HepG2 (cell line): ENCODE results near the gene BRD3. TPM values are rescaled to one million over a fixed set of nuclear protein-coding genes. Genes with fewer than 3 reads are reported as not detected.
A peak's percentile ranks its signal among the peaks of the same experiment; 100 is the strongest.

Experiments
- ARNT2 ChIP-seq: sonication (generic); formaldehyde crosslinking; IDR thresholded peaks from 2 replicates; pipeline ENCODE4 v1.8.0; 2022; ENCODE audit warnings: mild to moderate bottlenecking, low read depth, missing genetic modification reagents, moderate library complexity
- CC2D1A ChIP-seq: sonication (generic); formaldehyde crosslinking; IDR thresholded peaks from 2 replicates; pipeline ENCODE4 v1.8.1; 2023; ENCODE audit warnings: mild to moderate bottlenecking, missing genetic modification reagents
- DMTF1 ChIP-seq: sonication (generic); formaldehyde crosslinking; IDR thresholded peaks from 2 replicates; pipeline ENCODE4 v1.4.0; 2020; ENCODE audit warnings: mild to moderate bottlenecking, missing genetic modification reagents
- FLYWCH1 ChIP-seq: sonication (generic); formaldehyde crosslinking; IDR thresholded peaks from 2 replicates; pipeline ENCODE4 v1.8.1; 2023; ENCODE audit warnings: mild to moderate bottlenecking, missing genetic modification reagents
- GABPB1 ChIP-seq: IDR thresholded peaks from 2 replicates; pipeline ENCODE4 v1.6.1; 2016; ENCODE audit warnings: mild to moderate bottlenecking, missing genetic modification reagents, moderate library complexity, missing compliant biosample characterization
- NFKBIZ ChIP-seq: IDR thresholded peaks from 2 replicates; pipeline ENCODE4 v1.6.1; 2018; ENCODE audit warnings: missing genetic modification reagents, missing compliant biosample characterization
- NFYB ChIP-seq: sonication (generic); formaldehyde crosslinking; IDR thresholded peaks from 2 replicates; pipeline ENCODE4 v1.4.0; 2020; ENCODE audit warnings: missing genetic modification reagents
- NPAS2 ChIP-seq: sonication (generic); formaldehyde crosslinking; IDR thresholded peaks from 2 replicates; pipeline ENCODE4 v1.8.0; 2022; ENCODE audit warnings: mild to moderate bottlenecking, missing genetic modification reagents, borderline replicate concordance
- NR2F6 ChIP-seq, 2 experiments: IDR thresholded peaks; 2 replicates each; pipeline ENCODE4 v1.6.1; 2016; ENCODE audit warnings: antibody characterized with exemption in 1 of 2, mild to moderate bottlenecking in 1 of 2
- RAD51 ChIP-seq: fragments of 450-650 bp; IDR thresholded peaks from 2 replicates; pipeline ENCODE4 v1.6.1; 2016; ENCODE audit warnings: borderline replicate concordance
- YEATS2 ChIP-seq: sonication (generic); formaldehyde crosslinking; IDR thresholded peaks from 2 replicates; pipeline ENCODE4 v1.4.0; 2020; ENCODE audit warnings: missing genetic modification reagents, borderline replicate concordance
- ZFY ChIP-seq: sonication (generic); formaldehyde crosslinking; IDR thresholded peaks from 2 replicates; pipeline ENCODE4 v1.4.0; 2020; ENCODE audit warnings: missing genetic modification reagents
- ZNF335 ChIP-seq: sonication (generic); formaldehyde crosslinking; IDR thresholded peaks from 2 replicates; pipeline ENCODE4 v1.4.0; 2020; ENCODE audit warnings: missing genetic modification reagents
- ZNF33A ChIP-seq: sonication (generic); formaldehyde crosslinking; IDR thresholded peaks from 2 replicates; pipeline ENCODE4 v1.5.1; 2020; ENCODE audit warnings: missing genetic modification reagents, mild to moderate bottlenecking, moderate library complexity, borderline replicate concordance
- ZNF704 ChIP-seq: sonication (generic); formaldehyde crosslinking; IDR thresholded peaks from 2 replicates; pipeline ENCODE4 v1.8.1; 2023; ENCODE audit warnings: mild to moderate bottlenecking, inconsistent platforms, moderate library complexity, missing genetic modification reagents, borderline replicate concordance
- ZNF879 ChIP-seq: sonication (generic); formaldehyde crosslinking; IDR thresholded peaks from 2 replicates; pipeline ENCODE4 v1.8.1; 2023; ENCODE audit warnings: missing genetic modification reagents
- ZSCAN21 ChIP-seq: sonication (generic); formaldehyde crosslinking; IDR thresholded peaks from 2 replicates; pipeline ENCODE4 v1.8.0; 2022; ENCODE audit warnings: mild to moderate bottlenecking, missing genetic modification reagents, moderate library complexity, borderline replicate concordance
- ZUFSP ChIP-seq: sonication (generic); formaldehyde crosslinking; IDR thresholded peaks from 2 replicates; pipeline ENCODE4 v1.9.0; 2021; ENCODE audit warnings: missing genetic modification reagents, mild to moderate bottlenecking, borderline replicate concordance
- polyA plus RNA-seq, 8 experiments: library from polyadenylated mRNA; depleted of rRNA in 3 of 8; stranded (reverse) in 7 of 8; unstranded in 1 of 8; fragments of >200 nt; fragmentation: Illumina TruSeq in 4 of 8; extraction: Trizol in 4 of 8; gene quantifications; 2 replicates each; pipeline versions ENCODE4 v1.2.1 to v1.2.3, GENCODE V29; 2011 to 2016; ENCODE audit warnings: low read depth in 4 of 8, missing spikeins in 1 of 8, mixed read lengths in 1 of 8; ENCODE audit not compliant: insufficient read depth in 1 of 8
- total RNA-seq, 5 experiments: library from RNA; depleted of rRNA; stranded (reverse); fragments of >200 nt; fragmentation: Illumina TruSeq; extraction: Trizol; gene quantifications; 2 replicates each; pipeline ENCODE4 v1.2.3, GENCODE V29; 2016; ENCODE audit warnings: low read depth in 1 of 5

The BRD3 gene
- total and polyA plus RNA-seq, 2 of the 13 experiments (the other 11 are each of a cell fraction or from before 2014, with no cell fraction given): 5.9 to 12.9 TPM

- TF ChIP-seq CC2D1A (CRISPR knock-in tag) (no peak), ZNF33A (CRISPR knock-in tag) (no peak), FLYWCH1 (CRISPR knock-in tag) (no peak), YEATS2 (CRISPR knock-in tag) (no peak; the same call in 1 of the 2 replicates), ZNF335 (CRISPR knock-in tag) (no peak), ARNT2 (CRISPR knock-in tag) (no peak), ZSCAN21 (CRISPR knock-in tag) (peak; percentile 65; the same call in 1 of the 2 replicates), GABPB1 (CRISPR knock-in tag) (peak; percentile 87), ZUFSP (CRISPR knock-in tag) (no peak), ZNF704 (no peak), ZFY (CRISPR knock-in tag) (peak; percentile 72), NR2F6 (IDR thresholded peaks at IDR 0.05) (no peak), NR2F6 (CRISPR knock-in tag; IDR thresholded peaks at IDR 0.05) (no peak; the same call in 1 of the 2 replicates), ZNF879 (CRISPR knock-in tag) (no peak), NPAS2 (CRISPR knock-in tag) (0 out of 2 replicates have a peak, but pooled peaks have one; percentile 48), NFKBIZ (CRISPR knock-in tag) (no peak), DMTF1 (CRISPR knock-in tag) (0 out of 2 replicates have a peak, but pooled peaks have one; percentile 50), NFYB (CRISPR knock-in tag) (no peak), RAD51 (no peak)
Measured at GRCh38 chr9:133992780-133993634, 74.8 kb downstream of the BRD3 start (continued).
